ENCODE measurements around the gene GPR15. TPM values are rescaled to one million over a fixed set of nuclear protein-coding genes. Genes with fewer than 3 reads are reported as not detected.

GPR15 gene

Small RNA genes lying within 50 kb of the gene (small RNA-seq; reads per million reads assigned to genes)
- gene RPL38P4 (ENCODE audit: insufficient read depth), result not detected

All from neuronal stem cell (in vitro differentiated cells).